ENCODE results near the gene PRKG2. TPM values are rescaled to one million over a fixed set of nuclear protein-coding genes. Genes with fewer than 3 reads are reported as not detected.

PRKG2 gene
- total RNA-seq, 4 donors from 2014 or later, result 0.34 to 1.7 (median 1.2) TPM

DNA sequence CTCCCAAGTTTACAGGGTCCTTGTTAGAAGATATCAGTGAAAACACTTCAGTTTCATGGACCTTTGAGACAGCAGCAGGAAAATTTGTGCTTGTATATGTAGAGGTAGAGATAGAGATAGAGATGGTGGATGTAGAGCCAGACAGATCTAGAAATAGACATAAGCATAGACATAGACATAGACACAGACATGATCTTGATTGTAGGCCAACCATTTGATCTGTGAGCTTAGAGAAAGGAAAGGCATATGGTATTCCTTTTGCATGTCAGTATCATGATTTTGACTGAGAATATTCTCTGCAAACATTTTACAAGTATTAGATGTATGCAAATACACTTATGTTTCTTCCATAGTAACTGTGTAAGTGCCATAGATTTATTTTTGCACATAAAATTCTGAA, 65.0 kb downstream of the PRKG2 start:
- no peak for TF ChIP-seq POLR2A (IDR thresholded peaks at IDR 0.05)
- TF ChIP-seq, protein P1, sequence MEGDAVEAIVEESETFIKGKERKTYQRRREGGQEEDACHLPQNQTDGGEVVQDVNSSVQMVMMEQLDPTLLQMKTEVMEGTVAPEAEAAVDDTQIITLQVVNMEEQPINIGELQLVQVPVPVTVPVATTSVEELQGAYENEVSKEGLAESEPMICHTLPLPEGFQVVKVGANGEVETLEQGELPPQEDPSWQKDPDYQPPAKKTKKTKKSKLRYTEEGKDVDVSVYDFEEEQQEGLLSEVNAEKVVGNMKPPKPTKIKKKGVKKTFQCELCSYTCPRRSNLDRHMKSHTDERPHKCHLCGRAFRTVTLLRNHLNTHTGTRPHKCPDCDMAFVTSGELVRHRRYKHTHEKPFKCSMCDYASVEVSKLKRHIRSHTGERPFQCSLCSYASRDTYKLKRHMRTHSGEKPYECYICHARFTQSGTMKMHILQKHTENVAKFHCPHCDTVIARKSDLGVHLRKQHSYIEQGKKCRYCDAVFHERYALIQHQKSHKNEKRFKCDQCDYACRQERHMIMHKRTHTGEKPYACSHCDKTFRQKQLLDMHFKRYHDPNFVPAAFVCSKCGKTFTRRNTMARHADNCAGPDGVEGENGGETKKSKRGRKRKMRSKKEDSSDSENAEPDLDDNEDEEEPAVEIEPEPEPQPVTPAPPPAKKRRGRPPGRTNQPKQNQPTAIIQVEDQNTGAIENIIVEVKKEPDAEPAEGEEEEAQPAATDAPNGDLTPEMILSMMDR (IDR thresholded peaks at IDR 0.05), result no peak
- intact Hi-C loops (cut with DNase I; ENCODE audit: low total_unique reads), result no loop called here
- DNase-seq (ENCODE audit: low spot score in 2 of 2), result no peak
- H3K4me3 ChIP-seq (ENCODE audit: low read depth, poor library complexity, severe bottlenecking), result no peak overlapping the region

DNA sequence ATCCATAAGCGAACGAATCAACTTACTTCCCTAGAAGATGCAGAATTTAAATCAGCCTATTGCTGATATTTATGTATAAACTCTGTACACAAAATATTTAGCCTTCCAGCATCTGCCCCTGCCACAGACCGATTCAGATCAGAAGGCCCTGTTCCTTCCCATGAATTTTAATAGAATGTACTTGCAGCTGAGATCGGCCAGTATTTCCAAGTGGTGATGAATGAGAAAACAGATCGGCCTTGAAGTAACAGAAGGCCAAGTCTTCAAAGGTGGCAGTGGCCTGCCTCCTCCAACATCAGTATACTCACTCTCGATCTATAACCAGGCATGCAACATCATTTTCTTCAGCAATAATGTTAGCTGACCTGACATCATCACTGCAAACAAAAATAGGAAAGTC, 66.4 kb downstream of the PRKG2 start:
- H3K4me3 ChIP-seq (ENCODE audit: low read depth, poor library complexity, severe bottlenecking), result no peak overlapping the region
- 92 to 93% methylated on average over 6 of the region's 6 CpGs for WGBS, 2 donors
- TF ChIP-seq POLR2A (IDR thresholded peaks at IDR 0.05), result no peak
- TF ChIP-seq, protein P1 (IDR thresholded peaks at IDR 0.05), result no peak
- intact Hi-C loops (cut with DNase I; ENCODE audit: low total_unique reads), result no loop called here
- no peak for DNase-seq (ENCODE audit: low spot score in 2 of 2)

DNA sequence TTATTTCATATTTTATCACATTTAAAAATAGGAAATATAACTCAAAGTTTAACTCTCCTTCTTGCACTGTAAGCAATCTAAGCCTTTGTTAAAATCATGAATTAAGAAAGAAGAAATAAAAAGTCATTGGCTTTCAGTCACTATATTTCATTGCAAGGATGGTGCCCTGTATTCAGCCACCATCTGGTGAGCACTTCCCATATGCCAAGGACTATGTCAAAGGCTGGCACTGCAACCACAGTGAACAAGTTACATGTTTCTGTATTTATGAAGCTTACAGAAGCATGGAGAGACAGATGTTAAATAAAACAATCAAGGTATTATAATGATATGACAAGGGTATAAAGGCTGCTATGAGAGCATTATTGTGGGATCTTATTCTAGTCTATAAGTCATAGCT, 68.6 kb downstream of the PRKG2 start:
- no peak overlapping the region for H3K4me3 ChIP-seq (ENCODE audit: low read depth, poor library complexity, severe bottlenecking)
- intact Hi-C loops (cut with DNase I; ENCODE audit: low total_unique reads), result no loop called here
- no peak for DNase-seq (ENCODE audit: low spot score in 2 of 2)
- TF ChIP-seq, protein P1 (IDR thresholded peaks at IDR 0.05), result no peak

DNA sequence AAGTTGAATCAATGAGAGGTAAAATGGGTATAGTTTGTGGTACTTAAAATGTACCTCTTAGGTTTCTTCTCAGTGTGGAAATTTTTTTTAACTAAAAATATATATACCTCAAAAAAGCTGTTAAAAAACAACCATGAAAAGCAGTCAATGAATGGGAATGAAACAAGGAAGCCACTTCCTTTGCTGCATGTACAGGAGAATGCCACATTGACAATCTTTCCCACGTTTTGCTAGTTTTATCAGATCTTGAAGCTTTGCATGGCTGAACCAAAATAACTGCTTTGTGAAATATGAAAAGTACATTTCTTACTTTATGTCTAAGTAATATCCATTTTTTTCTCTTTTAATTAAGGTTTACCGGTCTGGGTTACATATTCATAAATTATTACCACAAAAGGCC, 71.8 kb downstream of the PRKG2 start:
- H3K4me3 ChIP-seq (ENCODE audit: low read depth, poor library complexity, severe bottlenecking), result no peak overlapping the region
- intact Hi-C loops (cut with DNase I; ENCODE audit: low total_unique reads), result no loop called here
- no peak for TF ChIP-seq POLR2A (IDR thresholded peaks at IDR 0.05)
- TF ChIP-seq, protein P1 (IDR thresholded peaks at IDR 0.05), result no peak
- DNase-seq (ENCODE audit: low spot score in 2 of 2), result no peak
- 62 to 64% methylated on average over 2 of the region's 2 CpGs for WGBS, 2 donors

DNA sequence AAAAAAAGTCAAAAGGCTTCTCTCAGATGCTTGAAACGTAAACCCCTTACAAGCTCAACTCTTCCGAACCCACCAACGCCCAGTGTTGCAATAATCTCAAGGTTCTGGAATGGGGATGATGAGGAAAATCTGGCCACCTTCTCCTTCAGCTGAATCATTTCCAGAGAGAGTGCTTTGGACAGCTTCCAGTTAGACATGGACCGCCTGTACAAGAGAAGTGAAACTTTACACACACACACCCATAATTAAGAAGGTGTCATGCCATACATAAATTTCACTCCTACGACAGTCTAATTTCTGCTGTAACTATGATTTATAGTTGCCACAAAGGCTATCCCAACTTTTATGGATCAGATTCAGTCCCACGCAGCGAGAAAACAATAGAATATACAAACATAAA, 72.3 kb downstream of the PRKG2 start:
- DNase-seq (ENCODE audit: low spot score in 2 of 2), result no peak
- TF ChIP-seq, protein P1 (IDR thresholded peaks at IDR 0.05), result no peak
- no peak for TF ChIP-seq POLR2A (IDR thresholded peaks at IDR 0.05)
- WGBS, 2 donors, result 14 to 27% methylated on average over 7 of the region's 7 CpGs
- intact Hi-C loops (cut with DNase I; ENCODE audit: low total_unique reads), result no loop called here
- no peak overlapping the region for H3K4me3 ChIP-seq (ENCODE audit: low read depth, poor library complexity, severe bottlenecking)

DNA sequence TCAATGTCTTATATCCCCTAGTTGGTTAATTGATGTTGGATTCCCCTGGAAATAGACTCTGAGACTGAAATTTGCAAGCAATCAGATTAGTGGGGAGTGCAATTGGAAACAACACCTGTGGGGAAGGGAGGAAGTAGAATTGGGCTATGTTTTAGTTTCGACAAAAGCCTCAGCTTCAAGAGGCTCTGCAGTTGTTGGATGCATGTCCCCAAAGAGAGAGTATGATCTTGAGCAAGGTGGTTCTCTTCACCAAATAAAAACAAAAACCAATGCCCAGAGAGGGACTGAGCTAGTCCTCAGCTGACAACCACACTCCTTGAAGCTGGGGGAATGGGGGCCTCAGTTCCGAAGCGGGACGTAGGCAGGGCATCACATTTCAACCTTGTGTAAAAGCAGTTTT, 77.1 kb downstream of the PRKG2 start:
- TF ChIP-seq, protein P1 (IDR thresholded peaks at IDR 0.05), result no peak
- no peak for TF ChIP-seq POLR2A (IDR thresholded peaks at IDR 0.05)
- WGBS, 2 donors, result 97 to 99% methylated on average over 4 of the region's 4 CpGs
- no peak overlapping the region for H3K4me3 ChIP-seq (ENCODE audit: low read depth, poor library complexity, severe bottlenecking)
- DNase-seq (ENCODE audit: low spot score in 2 of 2), result no peak
- intact Hi-C loops (cut with DNase I; ENCODE audit: low total_unique reads), result no loop called here

Data from lower leg skin (tissue), 4 donors.